GM12865 (cell line): ENCODE results near the gene RFTN1.
"Not testable (repeated sequence)": the region's sequence is repeated elsewhere in the genome, so short reads cannot be mapped to it uniquely, and the experiment has no call there.

Source experiments
- DNase-seq: peaks from one replicate; pipeline ENCODE4 v3.0.0; 2010; ENCODE audit warnings: low read depth
- H3K4me3 ChIP-seq: 2 replicates; pipeline ENCODE4 v1.5.1; 2011; ENCODE audit warnings: mild to moderate bottlenecking, low read depth, low read length, control low read depth
- CTCF ChIP-seq: IDR thresholded peaks from 2 replicates; pipeline ENCODE4 v1.5.1; 2011; ENCODE audit warnings: low read length, control low read depth, low read depth, inconsistent platforms; ENCODE audit not compliant: insufficient read depth; ENCODE audit errors: missing control alignments

Gene RFTN1

GRCh38 chr3:16316396-16316795 lies 197.1 kb downstream of the RFTN1 start:
- no peak for TF ChIP-seq CTCF
- DNase-seq = no peak
- no peak overlapping the region for H3K4me3 ChIP-seq

GRCh38 chr3:16315623-16316022 lies 197.9 kb downstream of the RFTN1 start:
- no peak overlapping the region for H3K4me3 ChIP-seq
- no peak for DNase-seq
- no peak for TF ChIP-seq CTCF

GRCh38 chr3:16313886-16314645 lies 199.4 kb downstream of the RFTN1 start:
- TF ChIP-seq CTCF = no peak
- no peak for DNase-seq
- no peak overlapping the region for H3K4me3 ChIP-seq

GRCh38 chr3:16311960-16312451 lies 201.5 kb downstream of the RFTN1 start:
- peak; percentile 55 for DNase-seq
- no peak for TF ChIP-seq CTCF
- H3K4me3 ChIP-seq = no peak overlapping the region

GRCh38 chr3:16310486-16310885 lies 203.0 kb downstream of the RFTN1 start:
- not testable (repeated sequence) for DNase-seq, H3K4me3 ChIP-seq

GRCh38 chr3:16309558-16309957 lies 203.9 kb downstream of the RFTN1 start:
- no peak for TF ChIP-seq CTCF
- DNase-seq = peak; percentile 81
- H3K4me3 ChIP-seq = no peak overlapping the region

GRCh38 chr3:16308727-16309126 lies 204.8 kb downstream of the RFTN1 start:
- H3K4me3 ChIP-seq = no peak overlapping the region
- TF ChIP-seq CTCF = no peak
- no peak for DNase-seq
